Activated CD8-positive, alpha-beta memory T cell treated with anti-CD3 and anti-CD28 coated beads, Interleukin-2, amount 50 U/mL, for 48 hours (primary cell): Measurements from ENCODE around the gene GAB1.

Experiments
- DNase-seq: peaks from one replicate; pipeline ENCODE4 v3.0.0-alpha.2; 2020

Gene GAB1

GRCh38 chr4:143512978-143513313, 176.3 kb downstream of the GAB1 start:
- no peak for DNase-seq

GRCh38 chr4:143513314-143514168, 176.9 kb downstream of the GAB1 start, which contains the start of gene SMARCA5:
Gene SMARCA5, plus strand, starts transcription at chr4:143513702. Its CDS starts 223 bp downstream, at chr4:143513925.
- peak; percentile 94 for DNase-seq

- DNase-seq: no peak
Measured at GRCh38 chr4:143514169-143514495, 177.5 kb downstream of the GAB1 start.

DNA sequence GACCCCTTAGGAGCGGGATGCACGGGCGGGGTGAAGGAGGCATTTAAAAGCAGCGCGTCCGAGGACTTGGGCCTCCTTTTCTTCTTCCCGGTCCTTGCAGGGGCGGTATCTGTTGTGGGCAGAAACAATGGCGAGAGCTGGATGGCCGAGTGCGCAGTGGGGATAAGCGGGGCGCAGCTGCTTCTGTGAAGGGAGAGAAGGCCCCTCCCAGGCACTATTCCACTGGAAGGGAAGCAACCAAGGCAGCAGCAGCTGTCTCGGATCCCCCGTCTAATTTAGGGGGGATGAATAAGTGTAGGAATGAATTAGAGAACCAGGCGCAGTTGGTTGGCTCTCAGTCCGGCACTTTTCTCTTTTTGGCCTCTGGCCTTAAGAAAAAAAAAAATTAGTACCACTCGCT, 177.8 kb downstream of the GAB1 start:
- peak; percentile 62 for DNase-seq

- DNase-seq: no peak
Measured at GRCh38 chr4:143514901-143515300, 178.2 kb downstream of the GAB1 start.

DNA sequence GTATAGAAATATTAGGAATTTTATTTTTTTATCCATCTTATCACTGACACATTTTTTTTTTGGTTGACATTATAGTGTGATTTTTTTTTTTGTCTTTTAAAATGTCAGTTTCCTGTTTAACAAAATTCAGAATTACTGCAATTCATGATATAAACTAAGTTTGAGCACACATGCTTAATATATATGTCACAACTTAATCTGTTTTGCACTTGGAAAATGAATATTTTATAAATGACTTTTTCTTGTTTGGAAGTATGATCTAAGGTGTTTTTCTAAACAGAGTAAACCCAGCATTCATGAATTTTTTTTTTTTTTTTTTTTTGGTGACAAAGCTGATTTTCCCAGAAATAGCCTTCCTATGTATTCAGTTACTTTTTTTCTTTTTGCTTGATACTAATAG, 179.2 kb downstream of the GAB1 start:
- DNase-seq: no peak

- DNase-seq: no peak
Measured at GRCh38 chr4:143517764-143518163, 181.1 kb downstream of the GAB1 start.
